K562 (cell line): Measurements from ENCODE around the gene GALNT9. TPM values are rescaled to one million over a fixed set of nuclear protein-coding genes. Genes with fewer than 3 reads are reported as not detected.

Source experiments
- ADNP ChIP-seq: fragments of 200-800 bp; sonication (Bioruptor generic); IDR thresholded peaks from 2 replicates; pipeline ENCODE4 v1.6.1; 2016; ENCODE audit warnings: missing genetic modification characterization, missing compliant biosample characterization
- ASH1L ChIP-seq: fragments of 450-650 bp; IDR thresholded peaks from 2 replicates; pipeline ENCODE4 v1.6.1; 2018; ENCODE audit warnings: borderline replicate concordance, mild to moderate bottlenecking, low read depth; ENCODE audit not compliant: partially characterized antibody
- CEBPG ChIP-seq, 3 experiments: fragments of 200-800 bp in 1 of 3; sonication (Bioruptor generic) in 1 of 3; sonication (generic) in 1 of 3; formaldehyde crosslinking in 1 of 3; IDR thresholded peaks in 2 of 3; conservative IDR thresholded peaks in 1 of 3; 2 replicates each; pipeline versions ENCODE4 v1.6.1 to v1.8.0; 2016 to 2022; ENCODE audit warnings: missing compliant biosample characterization in 2 of 3, missing genetic modification characterization in 2 of 3, mild to moderate bottlenecking in 1 of 3, missing genetic modification reagents in 1 of 3
- ELF4 ChIP-seq: fragments of 450-650 bp; formaldehyde crosslinking; IDR thresholded peaks from 2 replicates; pipeline ENCODE4 v1.4.0; 2022; ENCODE audit warnings: missing genetic modification characterization
- KLF10 ChIP-seq: fragments of 250-450 bp; sonication (Bioruptor Pico); IDR thresholded peaks from 2 replicates; pipeline ENCODE4 v1.6.1; 2021; ENCODE audit warnings: matching md5 sums
- PKNOX1 ChIP-seq: fragments of 450-650 bp; IDR thresholded peaks from 2 replicates; pipeline ENCODE4 v1.6.1; 2016
- THRAP3 ChIP-seq: fragments of 450-650 bp; IDR thresholded peaks from 2 replicates; pipeline ENCODE4 v1.6.1; 2016; ENCODE audit warnings: mild to moderate bottlenecking, inconsistent platforms, borderline replicate concordance
- TSC22D4 ChIP-seq: fragments of 450-650 bp; IDR thresholded peaks from 2 replicates; pipeline ENCODE4 v1.6.1; 2016; ENCODE audit warnings: missing genetic modification characterization, missing biosample characterization, control low read depth
- ZNF431 ChIP-seq: sonication (generic); formaldehyde crosslinking; IDR thresholded peaks from 2 replicates; pipeline ENCODE4 v1.8.0; 2022; ENCODE audit warnings: mild to moderate bottlenecking, missing genetic modification reagents
- polyA plus RNA-seq, 8 experiments: library from polyadenylated mRNA; depleted of rRNA in 4 of 8; stranded (reverse) in 5 of 8; unstranded in 3 of 8; fragments of >200 nt; fragmentation: Nextera tagmentation in 2 of 8; fragmentation: Illumina TruSeq in 1 of 8; extraction: Ambion mirVana in 2 of 8; extraction: Trizol in 1 of 8; gene quantifications; 2 replicates each; pipeline versions ENCODE4 v1.2.1 to v1.2.3, GENCODE V29; 2011 to 2014; ENCODE audit warnings: inconsistent platforms in 1 of 8, missing spikeins in 1 of 8
- total RNA-seq, 7 experiments: library from RNA; depleted of rRNA in 6 of 7; stranded (reverse); fragments of >200 nt in 6 of 7; fragmentation: Illumina TruSeq in 2 of 7; extraction: Trizol in 2 of 7; gene quantifications; 2 replicates each; pipeline versions ENCODE4 v1.2.1 to v1.2.3, GENCODE V29; 2011 to 2021; ENCODE audit warnings: low replicate concordance in 1 of 7

The GALNT9 gene
- total and polyA plus RNA-seq, 9 of the 15 experiments (the other 6 are each of a cell fraction or from before 2014, with no cell fraction given): not detected

GRCh38 chr12:132157733-132158409 lies 171.5 kb downstream of the GALNT9 start (continued):
- TF ChIP-seq CEBPG (CRISPR knock-in tag; IDR thresholded peaks at IDR 0.05) (no peak), CEBPG (tag; conservative IDR thresholded peaks at IDR 0.05 in 1 of 2, IDR thresholded peaks at IDR 0.05 in 1 of 2) (no peak), KLF10 (no peak), ZNF431 (CRISPR knock-in tag) (no peak), THRAP3 (no peak), ADNP (tag) (peak; percentile 54; the same call in 1 of the 2 replicates), ASH1L (no peak), TSC22D4 (tag) (0 out of 2 replicates have a peak, but pooled peaks have one; percentile 74), PKNOX1 (no peak), ELF4 (no peak)
